ENCODE measurements around the gene DAPK2.

GRCh38 chr15:63973212-63974009 is 72.9 kb downstream of the DAPK2 start:
- TF ChIP-seq CTCF (IDR thresholded peaks at IDR 0.05; ENCODE audit: low read depth, low read length) (no peak), POLR2A (IDR thresholded peaks at IDR 0.05; ENCODE audit: extremely low read depth, insufficient read length) (no peak), MYC (IDR thresholded peaks at IDR 0.05; ENCODE audit: low read depth, low read length) (no peak)
